Activated CD4-positive, alpha-beta T cell treated with anti-CD3 and anti-CD28 coated beads, Interleukin-2, amount 50 U/mL, for 16 hours (primary cell): ENCODE measurements around the gene D2HGDH.
"Not testable (repeated sequence)": the region's sequence is repeated elsewhere in the genome, so short reads cannot be mapped to it uniquely, and the experiment has no call there.

ENCODE experiments used
- DNase-seq: peaks from one replicate; pipeline ENCODE4 v3.0.0-alpha.2; 2020

Gene D2HGDH

GRCh38 chr2:241751152-241751551, 16.7 kb downstream of the D2HGDH start:
- no peak for DNase-seq

GRCh38 chr2:241751776-241752175, 17.3 kb downstream of the D2HGDH start:
- no peak for DNase-seq

GRCh38 chr2:241752253-241752652, 17.8 kb downstream of the D2HGDH start:
- DNase-seq: no peak

DNA sequence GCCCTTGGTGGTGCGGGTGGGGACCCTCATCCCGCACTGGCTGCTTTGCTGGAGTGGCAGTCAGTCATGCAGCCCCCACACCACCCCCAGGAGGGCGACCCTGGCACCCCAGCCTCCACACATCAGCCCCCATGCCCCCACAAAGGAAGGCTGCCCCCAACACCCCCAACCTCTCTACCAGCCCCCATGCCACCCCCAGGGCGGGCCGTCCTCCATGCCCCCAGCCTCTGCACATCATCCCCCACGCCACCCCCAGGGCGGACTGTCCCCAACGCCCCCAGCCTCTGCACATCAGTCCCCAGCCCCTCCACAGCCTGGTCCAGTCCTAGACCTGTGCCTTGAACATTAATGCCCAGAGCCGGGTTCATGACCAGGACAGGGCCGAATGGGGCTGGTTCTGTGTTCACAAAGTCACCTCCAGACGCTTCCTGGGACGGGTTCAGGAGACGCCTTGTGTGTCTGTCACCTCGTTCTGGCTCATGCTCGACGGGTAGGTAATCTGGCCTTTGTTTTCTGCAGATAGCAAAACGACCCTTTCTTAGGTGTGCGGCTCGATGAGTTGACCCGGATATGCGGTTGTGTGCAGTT, 18.4 kb downstream of the D2HGDH start:
- DNase-seq: no peak

DNA sequence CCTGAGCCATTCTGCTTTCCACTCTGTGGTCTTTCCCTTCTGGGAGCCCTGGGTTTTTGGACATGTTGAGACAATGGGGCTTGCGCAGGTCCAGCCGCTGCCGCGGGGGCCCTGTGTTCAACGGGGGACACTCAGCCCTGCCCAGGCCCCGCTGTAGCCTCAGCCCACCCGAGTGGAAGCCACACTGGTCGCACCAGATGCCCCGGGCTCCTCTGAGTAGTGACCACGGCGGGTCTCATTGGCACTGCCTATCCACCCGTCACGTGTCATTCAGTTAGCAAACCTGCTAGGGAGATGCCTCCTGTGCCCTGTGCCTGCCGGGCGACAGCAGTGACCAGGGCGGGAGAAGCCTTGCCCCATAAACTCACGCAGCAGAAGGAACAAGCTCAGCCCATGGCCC, 19.1 kb downstream of the D2HGDH start:
- DNase-seq: no peak

- DNase-seq: no peak
Measured at GRCh38 chr2:241754042-241754441, 19.6 kb downstream of the D2HGDH start.

GRCh38 chr2:241755166-241755565, 20.7 kb downstream of the D2HGDH start:
- DNase-seq: no peak

- DNase-seq: no peak
Measured at GRCh38 chr2:241755777-241756176, 21.3 kb downstream of the D2HGDH start.

GRCh38 chr2:241759067-241759807, 24.8 kb downstream of the D2HGDH start:
- DNase-seq: no peak

GRCh38 chr2:241759893-241760292, 25.5 kb downstream of the D2HGDH start:
- not testable (repeated sequence) for DNase-seq

DNA sequence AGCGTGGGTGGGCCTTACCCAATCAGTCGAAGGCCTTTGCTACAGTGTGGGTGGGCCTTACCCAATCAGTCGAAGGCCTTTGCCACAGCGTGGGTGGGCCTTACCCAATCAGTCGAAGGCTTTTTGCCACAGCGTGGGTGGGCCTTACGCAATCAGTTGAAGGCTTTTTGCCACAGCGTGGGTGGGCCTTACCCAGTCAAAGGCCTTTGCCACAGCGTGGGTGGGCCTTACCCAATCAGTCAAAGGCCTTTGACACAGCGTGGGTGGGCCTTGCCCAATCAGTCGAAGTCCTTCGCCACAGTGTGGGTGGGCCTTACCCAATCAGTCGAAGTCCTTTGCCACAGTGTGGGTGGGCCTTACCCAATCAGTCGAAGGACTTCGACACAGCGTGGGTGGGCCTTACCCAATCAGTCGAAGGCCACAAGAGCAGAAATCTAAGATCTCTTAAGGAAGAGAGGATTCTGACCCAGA, 25.9 kb downstream of the D2HGDH start:
- DNase-seq: no peak

GRCh38 chr2:241762321-241762932, 28.0 kb downstream of the D2HGDH start:
- peak; percentile 34 for DNase-seq

DNA sequence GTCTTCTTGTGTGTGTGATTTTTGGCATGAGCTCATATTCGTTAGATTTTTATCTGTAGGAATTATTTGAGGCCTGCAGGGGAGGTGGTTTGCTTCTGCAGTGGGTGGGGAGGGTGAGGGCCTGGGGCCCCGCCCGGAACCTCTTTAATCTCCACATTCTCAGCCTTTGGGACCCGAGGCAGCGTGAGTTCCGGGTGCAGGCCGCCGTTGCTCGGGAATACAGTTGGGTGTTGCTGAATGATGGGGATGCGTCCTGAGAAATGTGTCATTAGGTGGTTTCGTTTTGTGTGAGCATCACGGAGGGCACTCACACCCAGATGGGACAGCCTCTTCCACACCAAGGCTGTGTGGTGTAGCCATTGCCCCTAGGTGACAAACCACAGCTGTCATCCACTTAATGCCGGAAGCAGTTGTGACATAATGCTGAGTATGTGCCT, 28.5 kb downstream of the D2HGDH start:
- peak; percentile 93 for DNase-seq

- DNase-seq: peak; percentile 45
Measured at GRCh38 chr2:241763551-241764274, 29.3 kb downstream of the D2HGDH start.

DNA sequence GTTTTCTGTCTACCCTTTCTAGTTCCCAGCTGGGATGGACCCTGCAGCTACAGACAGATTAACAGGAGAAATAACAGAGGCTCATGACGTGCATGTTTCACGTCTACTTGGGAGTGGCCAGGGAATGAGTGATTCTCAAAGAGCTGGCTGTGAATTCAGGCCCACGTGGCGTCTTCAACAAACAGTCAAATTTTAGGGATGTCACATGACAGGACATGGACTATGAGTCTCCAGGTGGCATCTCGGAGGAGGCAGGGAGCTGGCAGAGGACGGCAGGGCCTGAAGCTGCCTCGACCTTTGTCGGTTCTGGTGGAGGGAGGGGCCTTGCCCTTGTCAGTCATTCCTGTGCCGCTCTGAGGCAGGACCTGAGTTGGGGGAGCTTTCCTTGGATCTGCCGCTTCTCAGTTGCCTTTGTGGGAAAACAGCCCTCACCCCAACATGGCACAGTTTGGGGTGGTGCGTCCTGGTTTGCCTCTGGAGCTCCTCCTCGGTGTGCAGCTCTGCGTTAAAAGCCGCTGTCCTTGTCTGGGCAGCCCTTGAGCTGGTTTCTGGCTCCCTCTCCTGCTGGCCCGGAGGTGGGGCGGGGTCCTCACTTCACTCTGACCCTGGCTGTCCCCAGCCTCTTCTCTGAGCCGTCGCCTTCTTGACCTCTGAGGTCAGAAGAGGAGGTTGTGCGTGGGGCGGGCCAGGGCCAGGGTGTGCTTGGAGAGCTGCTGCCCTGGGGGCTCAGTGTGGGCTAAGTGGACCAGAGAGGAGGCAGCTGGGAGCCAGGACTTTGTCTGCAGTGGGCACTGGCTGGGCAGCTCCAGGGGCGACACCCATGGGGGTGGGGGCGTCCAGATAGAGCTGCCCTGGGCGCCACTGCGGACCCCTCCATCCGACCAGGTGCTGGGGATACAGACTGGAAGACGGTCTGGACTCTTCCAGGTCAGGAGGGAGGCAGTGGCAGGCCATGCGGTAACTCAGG, 30.1 kb downstream of the D2HGDH start:
- peak; percentile 17 for DNase-seq

DNA sequence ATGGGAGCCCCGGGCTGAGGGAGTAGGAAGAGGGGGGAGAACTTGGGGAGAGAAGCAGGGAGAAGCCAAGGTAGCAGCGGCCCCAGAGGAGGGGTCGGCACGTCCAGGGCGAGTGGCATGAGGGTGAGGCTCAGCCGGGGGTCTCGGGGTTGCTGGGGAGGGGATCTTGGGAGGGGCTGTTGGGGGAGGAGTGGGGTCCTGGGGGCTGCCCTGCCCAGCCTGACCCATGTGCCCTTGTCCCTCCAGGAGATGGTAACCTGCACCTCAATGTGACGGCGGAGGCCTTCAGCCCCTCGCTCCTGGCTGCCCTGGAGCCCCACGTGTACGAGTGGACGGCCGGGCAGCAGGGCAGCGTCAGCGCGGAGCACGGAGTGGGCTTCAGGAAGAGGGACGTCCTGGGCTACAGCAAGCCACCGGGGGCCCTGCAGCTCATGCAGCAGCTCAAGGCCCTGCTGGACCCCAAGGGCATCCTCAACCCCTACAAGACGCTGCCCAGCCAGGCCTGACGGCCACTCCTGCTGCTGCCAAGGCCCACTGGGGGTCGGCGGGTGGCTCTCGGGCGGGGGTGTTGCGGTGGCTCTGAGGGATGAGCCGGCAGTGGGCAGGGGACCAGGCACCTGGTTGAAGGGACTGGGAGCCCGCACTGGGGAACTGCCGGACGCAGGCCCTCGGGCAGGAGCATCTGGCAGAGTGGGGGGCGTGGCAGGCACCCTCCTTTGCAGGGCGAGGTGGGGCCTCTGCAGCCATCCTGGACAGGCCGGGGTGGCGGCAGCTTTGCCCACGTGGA, 33.2 kb downstream of the D2HGDH start:
- DNase-seq: no peak

GRCh38 chr2:241768251-241768711, 33.9 kb downstream of the D2HGDH start:
- no peak for DNase-seq

- DNase-seq: no peak
Measured at GRCh38 chr2:241768850-241769249, 34.4 kb downstream of the D2HGDH start.

DNA sequence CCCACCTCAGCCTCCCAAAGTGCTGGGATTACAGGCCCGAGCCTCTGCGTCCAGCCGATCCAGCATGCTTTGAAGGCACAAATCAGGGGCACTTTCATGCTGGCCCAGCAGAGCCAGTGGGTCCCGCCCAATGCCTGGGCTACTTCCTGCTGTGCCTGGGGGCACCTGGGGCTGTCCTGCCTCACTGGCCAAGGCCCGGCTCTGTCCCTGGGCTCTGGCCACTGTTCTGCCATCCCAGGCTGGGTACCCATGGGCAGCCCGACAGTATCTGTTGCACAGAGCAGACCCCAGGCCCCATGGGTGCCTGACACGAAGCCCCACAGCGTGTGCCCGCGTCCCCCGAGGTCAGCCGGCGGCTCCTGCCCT, 35.4 kb downstream of the D2HGDH start:
- no peak for DNase-seq

DNA sequence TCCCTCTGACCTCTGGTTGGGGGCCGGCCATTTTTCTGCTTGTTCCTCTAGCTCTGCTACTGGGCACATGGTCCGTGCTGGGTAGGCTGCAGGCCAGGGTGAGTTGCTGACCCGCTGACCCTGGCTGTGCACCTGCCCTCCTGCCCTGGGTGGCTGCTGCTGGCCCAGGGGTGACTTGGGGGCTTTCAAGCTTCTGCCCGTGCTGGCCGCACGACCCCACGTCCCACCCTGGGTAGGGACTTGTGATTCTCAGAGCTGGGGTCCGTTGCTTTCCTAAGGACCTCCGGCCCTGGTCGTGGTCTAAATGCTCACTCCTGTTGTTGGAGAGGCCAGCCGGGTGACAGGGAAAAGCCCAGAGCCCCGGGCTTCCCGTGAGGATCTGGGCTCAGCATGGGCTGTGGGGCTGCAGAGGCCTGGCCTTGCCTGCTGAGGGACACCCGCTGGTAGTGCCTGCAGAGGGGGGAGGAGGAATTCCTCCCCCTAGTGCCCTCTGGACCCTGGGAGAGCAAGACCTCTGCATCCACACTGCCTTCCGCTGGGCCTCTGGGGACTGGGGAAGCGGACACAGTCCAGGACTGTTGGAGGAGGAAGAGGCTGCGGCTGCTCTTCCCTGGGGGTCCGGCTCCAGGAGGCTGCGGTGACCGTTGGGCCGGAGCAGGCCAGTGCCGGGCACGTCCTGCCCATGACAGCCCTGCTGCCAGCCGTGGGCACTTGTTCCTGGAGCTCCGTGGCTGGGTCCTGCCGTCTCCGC, 35.9 kb downstream of the D2HGDH start:
- no peak for DNase-seq

DNA sequence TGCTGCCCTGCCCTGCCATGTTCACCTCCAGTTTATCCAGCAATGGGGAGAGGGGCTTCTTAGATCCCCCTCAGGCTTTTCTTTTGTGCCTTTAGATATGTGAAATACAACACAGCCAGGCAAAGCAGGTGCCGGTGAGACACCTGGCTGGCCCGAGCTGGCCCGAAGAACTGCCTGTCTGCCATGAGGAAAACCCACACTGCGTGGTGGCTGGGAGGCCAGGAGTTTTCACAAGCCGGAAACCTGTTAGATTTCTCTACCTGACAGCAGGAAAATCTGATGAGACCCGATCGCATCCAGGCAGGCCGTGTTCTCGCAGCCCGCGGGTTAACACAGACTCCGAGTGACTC, 36.5 kb downstream of the D2HGDH start:
- DNase-seq: no peak
